Astrocyte (in vitro differentiated cells and primary cell): Measurements from ENCODE around the gene SHLD2. TPM values are rescaled to one million over a fixed set of nuclear protein-coding genes. Genes with fewer than 3 reads are reported as not detected.
"Not testable (repeated sequence)": the region's sequence is repeated elsewhere in the genome, so short reads cannot be mapped to it uniquely, and the experiment has no call there.

Source experiments
- DNase-seq: peaks from one replicate; pipeline ENCODE4 v3.0.0-alpha.2; 2010; ENCODE audit warnings: low read depth
- FAIRE-seq: peaks from 2 replicates; lab custom pipeline; 2011; peaks lifted over from hg19 to GRCh38; lab: Jason Lieb, UNC
- H2AFZ ChIP-seq: 2 replicates; pipeline ENCODE4 v1.6.0; 2012; ENCODE audit warnings: low read depth, low read length, inconsistent platforms
- H3K27ac ChIP-seq: 2 replicates; pipeline ENCODE4 v1.5.1; 2011; ENCODE audit warnings: low read depth, low read length, inconsistent platforms
- H3K27me3 ChIP-seq: 2 replicates; pipeline ENCODE4 v1.6.0; 2011; ENCODE audit warnings: low read length, inconsistent platforms; ENCODE audit not compliant: insufficient read depth
- H3K36me3 ChIP-seq: 2 replicates; pipeline ENCODE4 v1.5.1; 2011; ENCODE audit warnings: low read length, inconsistent platforms; ENCODE audit not compliant: insufficient read depth
- H3K4me1 ChIP-seq: 2 replicates; pipeline ENCODE4 v1.5.1; 2011; ENCODE audit warnings: low read length, inconsistent platforms; ENCODE audit not compliant: insufficient read depth
- H3K4me2 ChIP-seq: 2 replicates; pipeline ENCODE4 v1.6.0; 2012; ENCODE audit warnings: low read length, inconsistent platforms
- H3K4me3 ChIP-seq: 2 replicates; pipeline ENCODE4 v1.5.1; 2011; ENCODE audit warnings: low read depth, mild to moderate bottlenecking, low read length, inconsistent platforms; ENCODE audit not compliant: insufficient read depth
- H3K79me2 ChIP-seq: 2 replicates; pipeline ENCODE4 v1.6.0; 2012; ENCODE audit warnings: mild to moderate bottlenecking, low read length, inconsistent platforms; ENCODE audit not compliant: insufficient read depth
- H3K9ac ChIP-seq: 2 replicates; pipeline ENCODE4 v1.6.0; 2012; ENCODE audit warnings: mild to moderate bottlenecking, low read length, inconsistent platforms
- H3K9me3 ChIP-seq: 2 replicates; pipeline ENCODE4 v1.5.1; 2012; ENCODE audit warnings: low read depth, mild to moderate bottlenecking, low read length, inconsistent platforms; ENCODE audit not compliant: insufficient read depth
- H4K20me1 ChIP-seq: 2 replicates; pipeline ENCODE4 v1.6.0; 2012; ENCODE audit warnings: low read length, inconsistent platforms; ENCODE audit not compliant: insufficient read depth
- H3K27ac Mint-ChIP-seq: one replicate; pipeline ENCODE4 v1.8.0; 2021; ENCODE audit warnings: mild to moderate bottlenecking, mixed read lengths; ENCODE audit not compliant: unreplicated experiment
- H3K27me3 Mint-ChIP-seq: one replicate; pipeline ENCODE4 v1.8.0; 2021; ENCODE audit warnings: low read depth, mixed read lengths; ENCODE audit not compliant: unreplicated experiment
- H3K36me3 Mint-ChIP-seq: one replicate; pipeline ENCODE4 v1.8.0; 2021; ENCODE audit warnings: low read depth, mixed read lengths; ENCODE audit not compliant: unreplicated experiment
- H3K4me1 Mint-ChIP-seq: one replicate; pipeline ENCODE4 v1.8.0; 2021; ENCODE audit warnings: low read depth, mixed read lengths; ENCODE audit not compliant: unreplicated experiment
- H3K4me3 Mint-ChIP-seq: one replicate; pipeline ENCODE4 v1.8.0; 2021; ENCODE audit warnings: mild to moderate bottlenecking, moderate library complexity, mixed read lengths; ENCODE audit not compliant: unreplicated experiment
- H3K9me3 Mint-ChIP-seq: one replicate; pipeline ENCODE4 v1.8.0; 2021; ENCODE audit warnings: mild to moderate bottlenecking, mixed read lengths; ENCODE audit not compliant: unreplicated experiment
- EZH2 ChIP-seq: IDR thresholded peaks from 2 replicates; pipeline ENCODE4 v1.6.1; 2012; ENCODE audit warnings: mild to moderate bottlenecking, low read length, inconsistent platforms; ENCODE audit not compliant: insufficient read depth
- total RNA-seq: library from RNA; stranded (reverse); gene quantifications from 2 replicates; pipeline ENCODE4 v1.2.1, GENCODE V29; 2021
- TF ChIP-seq, protein P1 (sequence below): IDR thresholded peaks from 2 replicates; pipeline ENCODE4 v1.5.1; 2011; ENCODE audit warnings: low read depth, mild to moderate bottlenecking, inconsistent platforms, low read length, moderate library complexity; ENCODE audit not compliant: insufficient read depth

SHLD2 gene
- total RNA-seq, 1 donor from 2014 or later = 23.2 TPM

GRCh38 chr10:87095236-87095945 is 385 bp downstream of the SHLD2 start:
- H3K9me3 Mint-ChIP-seq = no peaks in the 10 kb centered on the region
- Histone ChIP-seq H2AFZ (peak overlapping the region; percentile 88), H3K4me2 (peak overlapping the region; percentile 91), H3K4me1 (peaks cover 22% of the 10 kb centered on the region), H3K4me3 (peak overlapping the region; percentile 73), H3K36me3 (no peaks in the 10 kb centered on the region), H3K9me3 (no peaks in the 10 kb centered on the region), H3K27ac (peak overlapping the region; percentile 88), H3K9ac (peak overlapping the region; percentile 89), H3K79me2 (peaks cover 75% of the 10 kb centered on the region), H3K27me3 (no peaks in the 10 kb centered on the region), H4K20me1 (peaks cover 34% of the 10 kb centered on the region)
- FAIRE-seq (no peak), DNase-seq (peak; percentile 81)
- H3K36me3 Mint-ChIP-seq = peaks cover 3% of the 10 kb centered on the region
- H3K27me3 Mint-ChIP-seq = no peaks in the 10 kb centered on the region
- TF ChIP-seq, protein P1, sequence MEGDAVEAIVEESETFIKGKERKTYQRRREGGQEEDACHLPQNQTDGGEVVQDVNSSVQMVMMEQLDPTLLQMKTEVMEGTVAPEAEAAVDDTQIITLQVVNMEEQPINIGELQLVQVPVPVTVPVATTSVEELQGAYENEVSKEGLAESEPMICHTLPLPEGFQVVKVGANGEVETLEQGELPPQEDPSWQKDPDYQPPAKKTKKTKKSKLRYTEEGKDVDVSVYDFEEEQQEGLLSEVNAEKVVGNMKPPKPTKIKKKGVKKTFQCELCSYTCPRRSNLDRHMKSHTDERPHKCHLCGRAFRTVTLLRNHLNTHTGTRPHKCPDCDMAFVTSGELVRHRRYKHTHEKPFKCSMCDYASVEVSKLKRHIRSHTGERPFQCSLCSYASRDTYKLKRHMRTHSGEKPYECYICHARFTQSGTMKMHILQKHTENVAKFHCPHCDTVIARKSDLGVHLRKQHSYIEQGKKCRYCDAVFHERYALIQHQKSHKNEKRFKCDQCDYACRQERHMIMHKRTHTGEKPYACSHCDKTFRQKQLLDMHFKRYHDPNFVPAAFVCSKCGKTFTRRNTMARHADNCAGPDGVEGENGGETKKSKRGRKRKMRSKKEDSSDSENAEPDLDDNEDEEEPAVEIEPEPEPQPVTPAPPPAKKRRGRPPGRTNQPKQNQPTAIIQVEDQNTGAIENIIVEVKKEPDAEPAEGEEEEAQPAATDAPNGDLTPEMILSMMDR = no peak
- TF ChIP-seq EZH2 = no peak
- peak overlapping the region; percentile 89 for H3K27ac Mint-ChIP-seq
- peaks cover 20% of the 10 kb centered on the region for H3K4me1 Mint-ChIP-seq
- H3K4me3 Mint-ChIP-seq = peak overlapping the region; percentile 87

GRCh38 chr10:87101996-87102395 is 7.0 kb downstream of the SHLD2 start:
- H3K79me2 ChIP-seq = peaks cover 39% of the 10 kb centered on the region
- no peak for DNase-seq

DNA sequence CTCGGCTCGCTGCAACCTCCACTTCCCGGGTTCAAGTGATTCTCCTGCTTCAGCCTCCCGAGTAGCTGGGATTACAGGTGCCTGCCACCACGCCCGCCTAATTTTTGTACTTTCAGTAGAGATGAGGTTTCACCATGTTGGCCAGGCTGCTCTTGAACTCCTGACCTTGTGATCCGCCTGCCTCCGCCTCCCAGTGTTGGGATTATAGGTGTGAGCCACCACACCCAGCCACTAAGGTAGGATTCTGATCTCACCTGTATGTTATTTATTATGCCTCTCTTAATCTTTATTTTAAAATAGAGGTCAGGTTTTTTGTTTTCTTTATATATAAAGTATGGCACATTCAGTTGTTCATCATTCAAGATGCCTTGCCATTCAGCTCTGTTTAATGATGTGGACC is 9.7 kb downstream of the SHLD2 start:
- not testable (repeated sequence) for H3K27ac Mint-ChIP-seq, H3K4me3 Mint-ChIP-seq, H2AFZ ChIP-seq, H3K4me1 ChIP-seq, H3K27ac ChIP-seq, H3K27me3 ChIP-seq, H3K9me3 Mint-ChIP-seq, DNase-seq, H3K9me3 ChIP-seq, H3K4me2 ChIP-seq, FAIRE-seq, H3K4me1 Mint-ChIP-seq, H3K4me3 ChIP-seq, H3K9ac ChIP-seq, H3K27me3 Mint-ChIP-seq
- Histone ChIP-seq H3K79me2 (peaks cover 46% of the 10 kb centered on the region), H3K36me3 (peaks cover 35% of the 10 kb centered on the region), H4K20me1 (peaks cover 15% of the 10 kb centered on the region)
- peaks cover 14% of the 10 kb centered on the region for H3K36me3 Mint-ChIP-seq

More at GRCh38 chr10:87101996-87102395, 7.0 kb downstream of the SHLD2 start:
- Histone ChIP-seq H3K9me3 (no peaks in the 10 kb centered on the region), H3K4me3 (no peak overlapping the region), H3K4me2 (no peak overlapping the region), H4K20me1 (peaks cover 7% of the 10 kb centered on the region), H3K36me3 (peaks cover 19% of the 10 kb centered on the region), H3K27ac (no peak overlapping the region), H3K27me3 (no peaks in the 10 kb centered on the region), H3K4me1 (no peaks in the 10 kb centered on the region), H3K9ac (no peak overlapping the region), H2AFZ (no peak overlapping the region)
- Mint-ChIP-seq H3K27ac (no peak overlapping the region), H3K27me3 (no peaks in the 10 kb centered on the region), H3K4me3 (no peak overlapping the region), H3K36me3 (peaks cover 8% of the 10 kb centered on the region), H3K9me3 (no peaks in the 10 kb centered on the region), H3K4me1 (no peaks in the 10 kb centered on the region)
- TF ChIP-seq, protein P1 = no peak
- TF ChIP-seq EZH2 = no peak
- no peak for FAIRE-seq
